ENCODE data around the gene KLHL33. TPM values are rescaled to one million over a fixed set of nuclear protein-coding genes. Genes with fewer than 3 reads are reported as not detected.

KLHL33 gene
- total RNA-seq, 4 donors from 2014 or later, result 1.2 to 4.5 (median 1.8) TPM

GRCh38 chr14:20469242-20469889, 33.4 kb upstream of the KLHL33 start, which contains the start of gene PNP:
TSS of gene PNP (plus strand) at chr14:20469406. CDS start at chr14:20469525, 119 bp downstream.
- DNase-seq (ENCODE audit: low spot score in 2 of 2), result peak; percentile 68 to 78
- Histone ChIP-seq H3K27ac (peak within 1 kb of the TSS; percentile 47 to 91 (median 86)), H3K9me3 (no peaks in the 10 kb centered on the region), H3K4me1 (peaks cover 0 to 19% (median 10%) of the 10 kb centered on the region in 4 donors), H3K27me3 (no peaks in the 10 kb centered on the region), H3K36me3 (peaks cover 0 to 20% (median 2%) of the 10 kb centered on the region in 3 donors), H3K4me3 (peak within 1 kb of the TSS; percentile 51 to 85 (median 70))
- TF ChIP-seq EP300 (IDR thresholded peaks at IDR 0.05), result peak in 1 of 2 donors; percentile 97
- peak; percentile 74 to 92 for TF ChIP-seq POLR2A (IDR thresholded peaks at IDR 0.05)
- TF ChIP-seq CTCF (IDR thresholded peaks at IDR 0.05), result no peak
- 1 to 2% methylated on average over 25 to 38 of the region's 40 CpGs for WGBS, 2 donors

- TF ChIP-seq POLR2A (IDR thresholded peaks at IDR 0.05) (no peak), CTCF (IDR thresholded peaks at IDR 0.05) (no peak)
- Histone ChIP-seq H3K27me3 (no peaks in the 10 kb centered on the region), H3K27ac (peak overlapping the region; percentile 47 to 91 (median 86)), H3K4me1 (peaks cover 0 to 19% (median 10%) of the 10 kb centered on the region in 4 donors), H3K9me3 (no peaks in the 10 kb centered on the region), H3K4me3 (peak overlapping the region; percentile 51 to 85 (median 70)), H3K36me3 (peaks cover 0 to 15% (median 0%) of the 10 kb centered on the region in 3 donors)
- 27 to 35% methylated on average over 16 of the region's 16 CpGs for WGBS, 2 donors
- DNase-seq (ENCODE audit: low spot score in 2 of 2), result no peak
These were observed 32.8 kb upstream of the KLHL33 start for GRCh38 chr14:20468764-20469241.

GRCh38 chr14:20461225-20462141, 25.5 kb upstream of the KLHL33 start, which contains the start of gene PIP4P1:
TSS of gene PIP4P1 (minus strand) at chr14:20461434. CDS start at chr14:20461325, 109 bp downstream.
- peaks cover 4 to 30% (median 18%) of the 10 kb centered on the region in 3 donors for H3K36me3 ChIP-seq
- H3K4me3 ChIP-seq, result peak within 1 kb of the TSS; percentile 85 to 99 (median 94)
- TF ChIP-seq CTCF (IDR thresholded peaks at IDR 0.05) (peak in 1 of 5 experiments; percentile 57), EP300 (IDR thresholded peaks at IDR 0.05) (peak; percentile 94 to 100), POLR2A (IDR thresholded peaks at IDR 0.05) (peak; percentile 87 to 91)
- H3K27ac ChIP-seq, result peak within 1 kb of the TSS; percentile 95 to 99 (median 98)
- DNase-seq (ENCODE audit: low spot score in 2 of 2), result peak; percentile 98 to 99
- no peaks in the 10 kb centered on the region for H3K9me3 ChIP-seq
- peaks cover 3 to 38% (median 15%) of the 10 kb centered on the region in 4 donors for H3K4me1 ChIP-seq
- WGBS, 2 donors, result 0 to 1% methylated on average over 59 of the region's 67 CpGs
- no peaks in the 10 kb centered on the region for H3K27me3 ChIP-seq

GRCh38 chr14:20460458-20461224, 24.7 kb upstream of the KLHL33 start:
- DNase-seq (ENCODE audit: low spot score in 2 of 2), result no peak
- TF ChIP-seq POLR2A (IDR thresholded peaks at IDR 0.05) (no peak), CTCF (IDR thresholded peaks at IDR 0.05) (no peak), EP300 (IDR thresholded peaks at IDR 0.05) (no peak)
- Histone ChIP-seq H3K27me3 (no peaks in the 10 kb centered on the region), H3K36me3 (peaks cover 4 to 35% (median 18%) of the 10 kb centered on the region in 3 donors), H3K27ac (peak overlapping the region; percentile 95 to 99 (median 98)), H3K9me3 (no peaks in the 10 kb centered on the region), H3K4me3 (peak overlapping the region; percentile 85 to 99 (median 94)), H3K4me1 (peaks cover 3 to 47% (median 19%) of the 10 kb centered on the region in 4 donors)
- WGBS, 2 donors, result 7 to 10% methylated on average over 18 to 28 of the region's 32 CpGs
